GM12878 (cell line): ENCODE measurements around the gene PLA2G15. TPM values are rescaled to one million over a fixed set of nuclear protein-coding genes. Genes with fewer than 3 reads are reported as not detected.
A peak's percentile ranks its signal among the peaks of the same experiment; 100 is the strongest.

Experiments used
- ATAC-seq: fragments of 200-7000 bp; cut with Tn5 transposase; 3 replicates; pipeline ENCODE4 v1.9.1; 2020; ENCODE audit warnings: mild to moderate bottlenecking, moderate library complexity
- BruUV-seq: library from RNA; stranded (reverse); fragments of 400-500 nt; replicated peaks from 2 replicates; lab custom pipeline; 2021; lab: Mats Ljungman, UMichigan
- CTCF ChIA-PET: fragments of 300-600 bp; sonication (Branson Sonifier 250); formaldehyde crosslinking; extraction: SDS; loops from one replicate; lab custom pipeline; 2021; ENCODE audit warnings: inconsistent platforms; lab: Yijun Ruan, JAX
- POLR2A ChIA-PET: fragments of 350-600 bp; formaldehyde crosslinking; extraction: SDS; loops from one replicate; lab custom pipeline; 2021; ENCODE audit warnings: inconsistent platforms; lab: Charles Lee
- RAD21 ChIA-PET: fragments of 300-600 bp; sonication (Branson Sonifier 250); formaldehyde crosslinking; loops from one replicate; lab custom pipeline; 2023; ENCODE audit warnings: antibody characterized with exemption; ENCODE audit not compliant: unreplicated experiment; lab: Charles Lee
- SMC1A ChIA-PET: fragments of 300-600 bp; sonication (Branson Sonifier 250); formaldehyde crosslinking; loops from one replicate; lab custom pipeline; 2023; ENCODE audit not compliant: unreplicated experiment, uncharacterized antibody; lab: Charles Lee
- DNase-seq: peaks from one replicate; pipeline ENCODE4 v3.0.0-alpha.2; 2011; ENCODE audit warnings: low read depth, low spot score
- FAIRE-seq: peaks from 3 replicates; lab custom pipeline; 2011; peaks lifted over from hg19 to GRCh38; lab: Jason Lieb, UNC
- H2AFZ ChIP-seq: 2 replicates; pipeline ENCODE4 v1.6.0; 2011; ENCODE audit warnings: low read depth, low read length, control low read depth; ENCODE audit not compliant: control insufficient read depth
- H3K27ac ChIP-seq: 2 replicates; pipeline ENCODE4 v1.5.1; 2011; ENCODE audit warnings: control low read depth; ENCODE audit not compliant: control insufficient read depth, insufficient read depth
- H3K27me3 ChIP-seq, 2 experiments: replicated peaks in 1 of 2; 2 replicates each; pipeline versions ENCODE4 v1.6.0 to v1.6.1; 2011; ENCODE audit warnings: low read length in 1 of 2; ENCODE audit not compliant: control insufficient read depth in 2 of 2, insufficient read depth in 2 of 2
- H3K36me3 ChIP-seq, 2 experiments: 2 replicates each; pipeline ENCODE4 v1.5.1; 2011; ENCODE audit warnings: low read length in 1 of 2; ENCODE audit not compliant: control insufficient read depth in 2 of 2, insufficient read depth in 2 of 2
- H3K4me1 ChIP-seq: 2 replicates; pipeline ENCODE4 v1.6.1; 2011; ENCODE audit warnings: mild to moderate bottlenecking, low read length, moderate library complexity, mixed read lengths; ENCODE audit not compliant: control insufficient read depth, insufficient read depth
- H3K4me2 ChIP-seq: 2 replicates; pipeline ENCODE4 v1.6.0; 2011; ENCODE audit warnings: control low read depth; ENCODE audit not compliant: control insufficient read depth, insufficient read depth
- H3K4me3 ChIP-seq: fragments of 200-600 bp; sonication (generic); 2 replicates; pipeline ENCODE4 v1.5.1; 2016
- H3K79me2 ChIP-seq: 2 replicates; pipeline ENCODE4 v1.6.0; 2011; ENCODE audit warnings: low read length; ENCODE audit not compliant: control insufficient read depth, insufficient read depth
- H3K9ac ChIP-seq: 2 replicates; pipeline ENCODE4 v1.8.0; 2011; ENCODE audit warnings: low read length, control low read depth, mixed read lengths; ENCODE audit not compliant: control insufficient read depth, insufficient read depth
- H3K9me3 ChIP-seq: replicated peaks from 3 replicates; pipeline ENCODE4 v1.5.1; 2011; ENCODE audit warnings: mild to moderate bottlenecking, low read length; ENCODE audit not compliant: control insufficient read depth, insufficient read depth
- H4K20me1 ChIP-seq: 2 replicates; pipeline ENCODE4 v1.6.0; 2011; ENCODE audit not compliant: control insufficient read depth, insufficient read depth
- CHD1 ChIP-seq: IDR thresholded peaks from 2 replicates; pipeline ENCODE4 v1.6.1; 2012; ENCODE audit warnings: low read depth, low read length, improper control_type of control experiment
- CHD4 ChIP-seq: fragments of 200-600 bp; sonication (generic); IDR thresholded peaks from 2 replicates; pipeline ENCODE4 v1.6.1; 2016; ENCODE audit warnings: mild to moderate bottlenecking
- EED ChIP-seq: sonication (generic); IDR thresholded peaks from 2 replicates; pipeline ENCODE4 v1.6.1; 2016; ENCODE audit warnings: antibody characterized with exemption, low read depth
- FOXK2 ChIP-seq: fragments of 450-650 bp; IDR thresholded peaks from 2 replicates; pipeline ENCODE4 v1.6.1; 2017; ENCODE audit warnings: mild to moderate bottlenecking, moderate library complexity
- FOXM1 ChIP-seq: IDR thresholded peaks from 2 replicates; pipeline ENCODE4 v1.6.1; 2012; ENCODE audit warnings: low read depth, mild to moderate bottlenecking, inconsistent platforms, low read length, moderate library complexity
- GABPA ChIP-seq: IDR thresholded peaks from 2 replicates; pipeline ENCODE4 v1.6.1; 2014; ENCODE audit warnings: antibody characterized with exemption, low read depth, mild to moderate bottlenecking, inconsistent platforms
- HCFC1 ChIP-seq: fragments of 150-350 bp; IDR thresholded peaks from 2 replicates; pipeline ENCODE4 v1.6.1; 2014; ENCODE audit warnings: low read length
- JUNB ChIP-seq: IDR thresholded peaks from 2 replicates; pipeline ENCODE4 v1.6.1; 2016; ENCODE audit warnings: antibody characterized with exemption, mild to moderate bottlenecking
- JUND ChIP-seq: IDR thresholded peaks from 2 replicates; pipeline ENCODE4 v1.6.1; 2012; ENCODE audit warnings: low read depth, mild to moderate bottlenecking, low read length, improper control_type of control experiment, moderate library complexity
- MTA3 ChIP-seq: IDR thresholded peaks from 2 replicates; pipeline ENCODE4 v1.6.1; 2012; ENCODE audit warnings: low read length, inconsistent platforms, borderline replicate concordance
- MXI1 ChIP-seq: fragments of 150-350 bp; IDR thresholded peaks from 2 replicates; pipeline ENCODE4 v1.6.1; 2011; ENCODE audit warnings: low read depth, mild to moderate bottlenecking, inconsistent platforms, low read length, improper control_type of control experiment
- NFYB ChIP-seq: IDR thresholded peaks from 2 replicates; pipeline ENCODE4 v1.6.1; 2011; ENCODE audit warnings: low read depth, mild to moderate bottlenecking, low read length, improper control_type of control experiment, moderate library complexity; ENCODE audit not compliant: insufficient read depth
- RBBP5 ChIP-seq: fragments of 200-600 bp; sonication (generic); conservative IDR thresholded peaks from 2 replicates; pipeline ENCODE4 v1.6.1; 2016
- RCOR1 ChIP-seq: conservative IDR thresholded peaks from 2 replicates; pipeline ENCODE4 v1.6.1; 2012; ENCODE audit warnings: low read depth, low read length, improper control_type of control experiment
- TCF7 ChIP-seq: IDR thresholded peaks from 2 replicates; pipeline ENCODE4 v1.6.1; 2014; ENCODE audit warnings: antibody characterized with exemption, borderline replicate concordance
- ZBED1 ChIP-seq: IDR thresholded peaks from 2 replicates; pipeline ENCODE4 v1.6.1; 2016; ENCODE audit warnings: borderline replicate concordance
- WGBS: methylation state at CpG from one replicate; pipeline ENCODE4 v1.1.6; 2016; ENCODE audit warnings: low lambda C conversion rate; ENCODE audit not compliant: insufficient replicate concordance, insufficient coverage; ENCODE audit errors: missing lambda C conversion rate; 5-methylcytosine and 5-hydroxymethylcytosine counted together
- in situ Hi-C: fragments of 300-500 bp; cut with MboI; formaldehyde crosslinking; loops from 9 replicates; pipeline ENCODE4 v1.14.3; 2018; ENCODE audit warnings: mixed read lengths
- intact Hi-C: fragments of 100-400 bp; cut with micrococcal nuclease; formaldehyde crosslinking; loops from one replicate; pipeline ENCODE4 v1.14.2; 2022; ENCODE audit not compliant: unreplicated experiment
- polyA plus RNA-seq, 11 experiments: library from polyadenylated mRNA; depleted of rRNA in 4 of 11; unstranded in 6 of 11; stranded (reverse) in 5 of 11; fragments of >200 nt; fragmentation: Nextera tagmentation in 4 of 11; fragmentation: Illumina TruSeq in 1 of 11; extraction: Ambion mirVana in 4 of 11; extraction: Trizol in 1 of 11; gene quantifications; 1 replicate in 1 of 11; 2 replicates in 10 of 11; pipeline versions ENCODE4 v1.2.1 to v1.2.3, GENCODE V29; 2011 to 2016; ENCODE audit warnings: inconsistent platforms in 2 of 11, missing spikeins in 2 of 11, low read depth in 1 of 11
- total RNA-seq, 4 experiments: library from RNA; depleted of rRNA in 3 of 4; stranded (reverse); fragments of >200 nt in 3 of 4; fragmentation: Illumina TruSeq in 1 of 4; extraction: Trizol in 1 of 4; gene quantifications; 2 replicates each; pipeline versions ENCODE4 v1.2.1 to v1.2.3, GENCODE V29; 2013 to 2021
- TF ChIP-seq, protein P1 (sequence below): fragments of 450-650 bp; IDR thresholded peaks from 2 replicates; pipeline ENCODE4 v1.6.1; 2017; ENCODE audit warnings: borderline replicate concordance

The PLA2G15 gene
- total and polyA plus RNA-seq, 10 of the 15 experiments (the other 5 are each of a cell fraction or from before 2014, with no cell fraction given) = 0.31 to 9.4 (median 6.8) TPM

GRCh38 chr16:68289621-68290329 lies 44.6 kb downstream of the PLA2G15 start (continued):
- TF ChIP-seq, protein P1, sequence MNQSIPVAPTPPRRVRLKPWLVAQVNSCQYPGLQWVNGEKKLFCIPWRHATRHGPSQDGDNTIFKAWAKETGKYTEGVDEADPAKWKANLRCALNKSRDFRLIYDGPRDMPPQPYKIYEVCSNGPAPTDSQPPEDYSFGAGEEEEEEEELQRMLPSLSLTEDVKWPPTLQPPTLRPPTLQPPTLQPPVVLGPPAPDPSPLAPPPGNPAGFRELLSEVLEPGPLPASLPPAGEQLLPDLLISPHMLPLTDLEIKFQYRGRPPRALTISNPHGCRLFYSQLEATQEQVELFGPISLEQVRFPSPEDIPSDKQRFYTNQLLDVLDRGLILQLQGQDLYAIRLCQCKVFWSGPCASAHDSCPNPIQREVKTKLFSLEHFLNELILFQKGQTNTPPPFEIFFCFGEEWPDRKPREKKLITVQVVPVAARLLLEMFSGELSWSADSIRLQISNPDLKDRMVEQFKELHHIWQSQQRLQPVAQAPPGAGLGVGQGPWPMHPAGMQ = no peak
- TF ChIP-seq EED = no peak
- TF ChIP-seq, all 136 proteins: peak for 35

DNA sequence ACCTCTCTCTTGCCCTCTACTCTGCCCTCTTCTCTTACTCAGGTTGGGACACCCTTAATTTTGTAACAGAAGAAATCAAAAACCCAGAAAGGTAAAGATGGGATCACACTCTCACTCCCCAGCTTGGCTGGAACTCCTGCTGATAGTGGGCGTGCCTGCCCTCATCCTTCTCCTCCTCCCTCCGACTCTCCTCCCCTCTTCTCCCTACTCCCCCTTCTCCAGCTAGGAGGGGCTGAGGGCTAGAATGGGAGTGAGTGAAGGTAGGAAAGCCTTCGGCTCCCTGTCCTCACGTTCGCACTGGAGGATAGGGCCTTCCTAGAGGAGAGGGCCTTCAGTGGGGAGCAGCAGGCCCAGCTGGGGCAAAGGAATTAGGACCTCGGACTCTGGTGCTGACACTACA lies 45.3 kb downstream of the PLA2G15 start:
- H3K27ac ChIP-seq = peak overlapping the region; percentile 70
- peak overlapping the region; percentile 4; the same call in 1 of the 2 replicates for H3K4me2 ChIP-seq
- ChIA-PET SMC1A (interaction anchor here (0.8 to 5.0 kb wide), 13 partner anchors 9 to 37 kb away, joined by 3 to 56 read pairs (median 10); partner anchors contain the start of genes PRMT7, SLC7A6 and SLC7A6OS), POLR2A (interaction anchor here (1.3 to 11.1 kb wide), 6 partner anchors 10 to 31 kb away, joined by 4 to 177 read pairs (median 12); partner anchors contain the start of genes PRMT7, SLC7A6 and SLC7A6OS), RAD21 (interaction anchor here (1.4 to 4.9 kb wide), 10 partner anchors 9 to 37 kb away, joined by 5 to 55 read pairs (median 10); partner anchors contain the start of genes PRMT7, SLC7A6 and SLC7A6OS), CTCF (interaction anchor here (0.7 to 4.8 kb wide), 7 partner anchors 10 to 776 kb away, joined by 3 to 94 read pairs (median 4); partner anchors contain the start of gene SLC7A6)
- in situ Hi-C loops = no loop called here
- FAIRE-seq (no peak), DNase-seq (no peak), ATAC-seq (no peak)
- H2AFZ ChIP-seq = no peak overlapping the region
- 98% methylated on average over 6 of the region's 6 CpGs for WGBS
- peaks cover 30 to 31% of the 10 kb centered on the region in 2 experiments; a peak in 3 of 4 replicates for H3K36me3 ChIP-seq
- intact Hi-C loops = no loop called here
- no peaks in the 10 kb centered on the region for H3K9me3 ChIP-seq
- H3K4me3 ChIP-seq = no peak overlapping the region
- H3K9ac ChIP-seq = no peak overlapping the region
- no TSS peak for BruUV-seq
- H3K79me2 ChIP-seq = peaks cover 33% of the 10 kb centered on the region
- no peaks in the 10 kb centered on the region for H3K27me3 ChIP-seq
- H4K20me1 ChIP-seq = no peaks in the 10 kb centered on the region
- TF ChIP-seq GABPA (no peak), JUNB (no peak), RCOR1 (no peak), FOXK2 (no peak), ZBED1 (no peak), HCFC1 (no peak), MTA3 (no peak), FOXM1 (no peak), CHD1 (no peak), TCF7 (no peak), JUND (no peak), NFYB (no peak), MXI1 (no peak), RBBP5 (no peak), CHD4 (no peak)
- TF ChIP-seq, protein P1 = no peak
- H3K4me1 ChIP-seq = peaks cover 51% of the 10 kb centered on the region
